ENCODE results near the gene MAP3K7.

DNA sequence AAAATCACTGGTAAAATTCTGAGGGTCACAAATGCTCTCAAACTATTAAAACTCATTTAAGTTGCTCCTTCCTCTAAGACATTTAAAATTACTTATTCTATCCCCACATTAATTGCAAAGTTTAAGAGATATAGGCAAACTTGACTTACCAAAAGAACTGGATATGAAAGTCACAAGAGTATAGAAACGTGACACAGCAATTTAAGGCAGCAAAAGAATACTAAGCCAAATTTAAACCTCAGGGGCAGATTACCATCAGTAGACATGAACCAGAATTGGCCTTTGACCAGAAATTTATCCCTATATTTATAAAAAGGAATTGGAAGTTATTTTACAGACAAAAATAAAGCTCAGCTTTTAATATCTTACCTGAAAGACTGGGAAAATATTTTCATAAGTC, 56.0 kb downstream of the MAP3K7 start:
- TF ChIP-seq GABPA (IDR thresholded peaks at IDR 0.05; ENCODE audit: borderline replicate concordance, insufficient read depth, low read length) (no peak), EZH2 (IDR thresholded peaks at IDR 0.05; ENCODE audit: low read depth, low read length, severe bottlenecking) (no peak)

Measured in H1 (cell line).